Measurements from ENCODE around the gene APEH. TPM values are rescaled to one million over a fixed set of nuclear protein-coding genes. Genes with fewer than 3 reads are reported as not detected.

APEH gene
- total and polyA plus RNA-seq, 2 experiments from 2014 or later, result 170 to 264 TPM

DNA sequence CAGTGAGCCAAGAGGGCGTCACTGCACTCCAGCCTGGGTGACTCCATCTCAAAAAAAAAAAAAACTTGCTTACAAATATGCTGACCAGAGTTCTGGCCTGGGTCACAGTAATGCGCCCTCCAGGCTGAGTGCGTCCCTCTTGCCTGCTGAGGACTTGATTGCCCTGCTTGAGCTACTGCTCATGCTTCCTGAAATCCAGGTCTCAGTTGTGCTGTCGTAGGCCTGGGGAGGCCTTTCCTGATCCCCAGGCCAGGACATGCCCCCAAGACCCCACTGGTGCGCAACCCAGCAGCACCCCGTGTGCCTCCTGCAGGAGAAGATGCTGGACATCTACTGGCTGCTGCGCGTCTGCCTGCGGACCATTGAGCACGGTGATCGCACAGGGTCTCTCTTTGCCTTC is 38.0 kb downstream of the APEH start (continued):
- TF ChIP-seq, protein P1, sequence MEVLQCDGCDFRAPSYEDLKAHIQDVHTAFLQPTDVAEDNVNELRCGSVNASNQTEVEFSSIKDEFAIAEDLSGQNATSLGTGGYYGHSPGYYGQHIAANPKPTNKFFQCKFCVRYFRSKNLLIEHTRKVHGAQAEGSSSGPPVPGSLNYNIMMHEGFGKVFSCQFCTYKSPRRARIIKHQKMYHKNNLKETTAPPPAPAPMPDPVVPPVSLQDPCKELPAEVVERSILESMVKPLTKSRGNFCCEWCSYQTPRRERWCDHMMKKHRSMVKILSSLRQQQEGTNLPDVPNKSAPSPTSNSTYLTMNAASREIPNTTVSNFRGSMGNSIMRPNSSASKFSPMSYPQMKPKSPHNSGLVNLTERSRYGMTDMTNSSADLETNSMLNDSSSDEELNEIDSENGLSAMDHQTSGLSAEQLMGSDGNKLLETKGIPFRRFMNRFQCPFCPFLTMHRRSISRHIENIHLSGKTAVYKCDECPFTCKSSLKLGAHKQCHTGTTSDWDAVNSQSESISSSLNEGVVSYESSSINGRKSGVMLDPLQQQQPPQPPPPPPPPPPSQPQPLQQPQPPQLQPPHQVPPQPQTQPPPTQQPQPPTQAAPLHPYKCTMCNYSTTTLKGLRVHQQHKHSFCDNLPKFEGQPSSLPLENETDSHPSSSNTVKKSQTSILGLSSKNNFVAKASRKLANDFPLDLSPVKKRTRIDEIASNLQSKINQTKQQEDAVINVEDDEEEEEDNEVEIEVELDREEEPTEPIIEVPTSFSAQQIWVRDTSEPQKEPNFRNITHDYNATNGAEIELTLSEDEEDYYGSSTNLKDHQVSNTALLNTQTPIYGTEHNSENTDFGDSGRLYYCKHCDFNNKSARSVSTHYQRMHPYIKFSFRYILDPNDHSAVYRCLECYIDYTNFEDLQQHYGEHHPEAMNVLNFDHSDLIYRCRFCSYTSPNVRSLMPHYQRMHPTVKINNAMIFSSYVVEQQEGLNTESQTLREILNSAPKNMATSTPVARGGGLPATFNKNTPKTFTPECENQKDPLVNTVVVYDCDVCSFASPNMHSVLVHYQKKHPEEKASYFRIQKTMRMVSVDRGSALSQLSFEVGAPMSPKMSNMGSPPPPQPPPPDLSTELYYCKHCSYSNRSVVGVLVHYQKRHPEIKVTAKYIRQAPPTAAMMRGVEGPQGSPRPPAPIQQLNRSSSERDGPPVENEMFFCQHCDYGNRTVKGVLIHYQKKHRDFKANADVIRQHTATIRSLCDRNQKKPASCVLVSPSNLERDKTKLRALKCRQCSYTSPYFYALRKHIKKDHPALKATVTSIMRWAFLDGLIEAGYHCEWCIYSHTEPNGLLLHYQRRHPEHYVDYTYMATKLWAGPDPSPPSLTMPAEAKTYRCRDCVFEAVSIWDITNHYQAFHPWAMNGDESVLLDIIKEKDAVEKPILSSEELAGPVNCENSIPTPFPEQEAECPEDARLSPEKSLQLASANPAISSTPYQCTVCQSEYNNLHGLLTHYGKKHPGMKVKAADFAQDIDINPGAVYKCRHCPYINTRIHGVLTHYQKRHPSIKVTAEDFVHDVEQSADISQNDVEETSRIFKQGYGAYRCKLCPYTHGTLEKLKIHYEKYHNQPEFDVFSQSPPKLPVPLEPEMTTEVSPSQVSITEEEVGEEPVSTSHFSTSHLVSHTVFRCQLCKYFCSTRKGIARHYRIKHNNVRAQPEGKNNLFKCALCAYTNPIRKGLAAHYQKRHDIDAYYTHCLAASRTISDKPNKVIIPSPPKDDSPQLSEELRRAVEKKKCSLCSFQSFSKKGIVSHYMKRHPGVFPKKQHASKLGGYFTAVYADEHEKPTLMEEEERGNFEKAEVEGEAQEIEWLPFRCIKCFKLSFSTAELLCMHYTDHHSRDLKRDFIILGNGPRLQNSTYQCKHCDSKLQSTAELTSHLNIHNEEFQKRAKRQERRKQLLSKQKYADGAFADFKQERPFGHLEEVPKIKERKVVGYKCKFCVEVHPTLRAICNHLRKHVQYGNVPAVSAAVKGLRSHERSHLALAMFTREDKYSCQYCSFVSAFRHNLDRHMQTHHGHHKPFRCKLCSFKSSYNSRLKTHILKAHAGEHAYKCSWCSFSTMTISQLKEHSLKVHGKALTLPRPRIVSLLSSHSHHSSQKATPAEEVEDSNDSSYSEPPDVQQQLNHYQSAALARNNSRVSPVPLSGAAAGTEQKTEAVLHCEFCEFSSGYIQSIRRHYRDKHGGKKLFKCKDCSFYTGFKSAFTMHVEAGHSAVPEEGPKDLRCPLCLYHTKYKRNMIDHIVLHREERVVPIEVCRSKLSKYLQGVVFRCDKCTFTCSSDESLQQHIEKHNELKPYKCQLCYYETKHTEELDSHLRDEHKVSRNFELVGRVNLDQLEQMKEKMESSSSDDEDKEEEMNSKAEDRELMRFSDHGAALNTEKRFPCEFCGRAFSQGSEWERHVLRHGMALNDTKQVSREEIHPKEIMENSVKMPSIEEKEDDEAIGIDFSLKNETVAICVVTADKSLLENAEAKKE (CRISPR knock-in tag; IDR thresholded peaks at IDR 0.05), result no peak
- TF ChIP-seq CREB1 (CRISPR knock-in tag; IDR thresholded peaks at IDR 0.05; ENCODE audit: low read depth) (no peak), EZH2 (IDR thresholded peaks at IDR 0.05; ENCODE audit: low read depth, unreplicated experiment) (no peak)
- TF ChIP-seq, protein P2, sequence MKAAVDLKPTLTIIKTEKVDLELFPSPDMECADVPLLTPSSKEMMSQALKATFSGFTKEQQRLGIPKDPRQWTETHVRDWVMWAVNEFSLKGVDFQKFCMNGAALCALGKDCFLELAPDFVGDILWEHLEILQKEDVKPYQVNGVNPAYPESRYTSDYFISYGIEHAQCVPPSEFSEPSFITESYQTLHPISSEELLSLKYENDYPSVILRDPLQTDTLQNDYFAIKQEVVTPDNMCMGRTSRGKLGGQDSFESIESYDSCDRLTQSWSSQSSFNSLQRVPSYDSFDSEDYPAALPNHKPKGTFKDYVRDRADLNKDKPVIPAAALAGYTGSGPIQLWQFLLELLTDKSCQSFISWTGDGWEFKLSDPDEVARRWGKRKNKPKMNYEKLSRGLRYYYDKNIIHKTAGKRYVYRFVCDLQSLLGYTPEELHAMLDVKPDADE (IDR thresholded peaks at IDR 0.05), result no peak

DNA sequence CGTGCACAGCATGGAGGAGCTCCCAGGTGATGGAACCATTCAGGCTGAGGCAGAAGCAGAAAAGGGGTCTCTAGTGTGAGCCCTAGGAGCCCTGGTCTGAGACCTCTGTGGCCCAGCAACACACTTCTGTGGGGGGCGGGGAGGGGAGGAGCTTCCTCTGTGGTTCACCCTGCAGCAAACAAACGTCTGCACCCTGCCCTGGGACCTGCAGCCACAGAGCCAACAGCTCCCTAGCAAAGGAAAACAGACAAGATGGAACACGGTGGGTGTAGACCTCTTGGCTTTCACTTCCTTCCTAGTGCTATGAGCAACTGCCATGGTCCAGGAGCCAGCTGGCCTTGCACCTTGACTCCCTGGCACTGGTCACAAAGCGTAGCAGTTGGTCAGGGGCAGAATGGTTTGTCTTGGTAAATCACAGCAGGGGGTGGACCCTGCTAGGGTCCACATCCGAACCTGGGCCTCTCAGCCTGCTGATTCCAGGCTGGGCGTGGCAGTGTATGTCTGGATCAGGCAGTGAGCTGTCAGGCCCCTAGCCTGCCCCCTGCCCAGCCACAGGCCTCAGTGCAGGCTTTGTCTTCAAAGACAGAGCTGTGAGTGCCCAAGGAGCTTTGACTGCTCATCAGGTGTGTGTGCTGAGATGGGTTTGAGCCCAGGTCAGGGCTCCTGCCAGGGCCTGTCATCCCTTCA is 38.6 kb downstream of the APEH start:
- Mint-ChIP-seq H3K27ac (no peak overlapping the region), H3K4me3 (no peak overlapping the region), H3K27me3 (ENCODE audit: insufficient read depth, low read depth, poor library complexity) (peaks cover 17% of the 10 kb centered on the region), H3K36me3 (ENCODE audit: low read depth) (peaks cover 6% of the 10 kb centered on the region; the same call in 1 of the 3 replicates), H3K4me1 (peaks cover 5% of the 10 kb centered on the region; the same call in 1 of the 3 replicates), H3K9me3 (no peaks in the 10 kb centered on the region)
- Histone ChIP-seq H3K36me3 (ENCODE audit: insufficient read depth) (no peaks in the 10 kb centered on the region), H3K27ac (ENCODE audit: low read depth) (no peak overlapping the region), H3F3A (replicated peaks; ENCODE audit: low read depth) (no peaks in the 10 kb centered on the region), H3K27me3 (ENCODE audit: insufficient read depth) (no peaks in the 10 kb centered on the region), H3K79me2 (replicated peaks; ENCODE audit: insufficient read depth) (no peaks in the 10 kb centered on the region), H3K4me3 (no peak overlapping the region), H2AFZ (no peak overlapping the region), H3K4me2 (no peak overlapping the region), H3K9me2 (ENCODE audit: insufficient read depth) (no peaks in the 10 kb centered on the region), H4K20me1 (replicated peaks; ENCODE audit: insufficient read depth) (peaks cover 6% of the 10 kb centered on the region; the same call in 1 of the 2 replicates), H3K4me1 (ENCODE audit: insufficient read depth) (no peaks in the 10 kb centered on the region)
- ATAC-seq (peak; percentile 36), DNase-seq (ENCODE audit: low spot score) (peak; percentile 34)
- no peak for TF ChIP-seq EZH2 (IDR thresholded peaks at IDR 0.05; ENCODE audit: low read depth, unreplicated experiment)
- no peak for TF ChIP-seq ZNF114 (CRISPR knock-in tag; IDR thresholded peaks at IDR 0.05)
- TF ChIP-seq NANOG (IDR thresholded peaks at IDR 0.05; ENCODE audit: borderline replicate concordance), result no peak
- no peak for TF ChIP-seq JUNB (IDR thresholded peaks at IDR 0.05; ENCODE audit: unreplicated experiment)
- TF ChIP-seq, protein P3, sequence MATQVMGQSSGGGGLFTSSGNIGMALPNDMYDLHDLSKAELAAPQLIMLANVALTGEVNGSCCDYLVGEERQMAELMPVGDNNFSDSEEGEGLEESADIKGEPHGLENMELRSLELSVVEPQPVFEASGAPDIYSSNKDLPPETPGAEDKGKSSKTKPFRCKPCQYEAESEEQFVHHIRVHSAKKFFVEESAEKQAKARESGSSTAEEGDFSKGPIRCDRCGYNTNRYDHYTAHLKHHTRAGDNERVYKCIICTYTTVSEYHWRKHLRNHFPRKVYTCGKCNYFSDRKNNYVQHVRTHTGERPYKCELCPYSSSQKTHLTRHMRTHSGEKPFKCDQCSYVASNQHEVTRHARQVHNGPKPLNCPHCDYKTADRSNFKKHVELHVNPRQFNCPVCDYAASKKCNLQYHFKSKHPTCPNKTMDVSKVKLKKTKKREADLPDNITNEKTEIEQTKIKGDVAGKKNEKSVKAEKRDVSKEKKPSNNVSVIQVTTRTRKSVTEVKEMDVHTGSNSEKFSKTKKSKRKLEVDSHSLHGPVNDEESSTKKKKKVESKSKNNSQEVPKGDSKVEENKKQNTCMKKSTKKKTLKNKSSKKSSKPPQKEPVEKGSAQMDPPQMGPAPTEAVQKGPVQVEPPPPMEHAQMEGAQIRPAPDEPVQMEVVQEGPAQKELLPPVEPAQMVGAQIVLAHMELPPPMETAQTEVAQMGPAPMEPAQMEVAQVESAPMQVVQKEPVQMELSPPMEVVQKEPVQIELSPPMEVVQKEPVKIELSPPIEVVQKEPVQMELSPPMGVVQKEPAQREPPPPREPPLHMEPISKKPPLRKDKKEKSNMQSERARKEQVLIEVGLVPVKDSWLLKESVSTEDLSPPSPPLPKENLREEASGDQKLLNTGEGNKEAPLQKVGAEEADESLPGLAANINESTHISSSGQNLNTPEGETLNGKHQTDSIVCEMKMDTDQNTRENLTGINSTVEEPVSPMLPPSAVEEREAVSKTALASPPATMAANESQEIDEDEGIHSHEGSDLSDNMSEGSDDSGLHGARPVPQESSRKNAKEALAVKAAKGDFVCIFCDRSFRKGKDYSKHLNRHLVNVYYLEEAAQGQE (IDR thresholded peaks at IDR 0.05; ENCODE audit: unreplicated experiment), result no peak
- TF ChIP-seq, protein P2 (IDR thresholded peaks at IDR 0.05), result no peak

Data from GM23338 (cell line).